GM21619 (cell line): ENCODE results near the gene PROM1.

Experiments
- ATAC-seq: cut with Tn5 transposase; IDR thresholded peaks from one replicate; pipeline ENCODE4 v1.9.1; 2021; ENCODE audit not compliant: unreplicated experiment

Gene PROM1

GRCh38 chr4:16067515-16067914, 16.3 kb downstream of the PROM1 start:
- ATAC-seq: no peak

DNA sequence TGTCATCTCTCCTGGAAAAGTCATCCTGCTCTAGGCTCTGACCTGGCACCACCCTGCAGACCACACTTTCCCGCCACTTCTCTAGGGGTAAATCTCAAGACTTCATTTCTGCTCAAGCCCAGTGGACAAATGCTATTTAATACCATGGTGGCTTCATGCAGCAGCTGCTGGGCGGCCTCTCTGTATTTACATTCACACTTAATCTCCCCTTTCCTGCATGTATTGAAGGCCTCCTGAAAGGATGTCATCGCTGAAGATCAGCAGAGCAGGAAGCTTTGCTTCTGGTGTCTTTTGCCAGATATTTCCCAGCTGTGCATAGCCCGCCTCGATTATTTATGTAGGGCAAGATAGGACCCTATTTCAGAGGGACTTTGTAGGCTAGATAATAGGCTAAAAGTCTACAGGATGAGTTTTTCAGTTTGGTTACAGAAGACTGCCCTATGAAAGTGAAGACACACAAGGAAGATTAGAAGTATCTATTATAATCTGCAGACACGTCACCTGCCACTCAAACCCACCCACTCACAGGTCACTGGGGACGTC, 17.2 kb downstream of the PROM1 start:
- no peak for ATAC-seq

GRCh38 chr4:16065066-16065465, 18.8 kb downstream of the PROM1 start:
- ATAC-seq: no peak

DNA sequence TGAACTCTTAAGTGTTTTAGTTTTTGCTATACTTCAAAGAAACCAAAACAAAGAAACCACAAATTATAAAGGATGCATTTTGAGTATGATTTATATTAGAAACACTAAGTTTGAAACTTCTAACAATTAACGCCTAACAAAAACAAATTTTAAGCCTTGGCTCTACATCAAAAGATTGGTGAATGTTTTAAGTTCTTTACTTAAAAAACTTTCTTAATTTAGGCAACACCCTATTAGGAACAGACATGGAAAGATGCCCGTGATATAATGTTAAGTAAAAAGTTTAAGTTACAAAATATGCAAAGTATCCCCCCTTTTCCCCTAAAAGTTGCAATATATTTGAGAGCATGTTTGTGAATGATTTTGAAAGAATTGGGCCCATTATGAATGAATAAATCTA, 21.2 kb downstream of the PROM1 start:
- ATAC-seq: no peak

GRCh38 chr4:16056681-16057385, 27.0 kb downstream of the PROM1 start:
- ATAC-seq: no peak

DNA sequence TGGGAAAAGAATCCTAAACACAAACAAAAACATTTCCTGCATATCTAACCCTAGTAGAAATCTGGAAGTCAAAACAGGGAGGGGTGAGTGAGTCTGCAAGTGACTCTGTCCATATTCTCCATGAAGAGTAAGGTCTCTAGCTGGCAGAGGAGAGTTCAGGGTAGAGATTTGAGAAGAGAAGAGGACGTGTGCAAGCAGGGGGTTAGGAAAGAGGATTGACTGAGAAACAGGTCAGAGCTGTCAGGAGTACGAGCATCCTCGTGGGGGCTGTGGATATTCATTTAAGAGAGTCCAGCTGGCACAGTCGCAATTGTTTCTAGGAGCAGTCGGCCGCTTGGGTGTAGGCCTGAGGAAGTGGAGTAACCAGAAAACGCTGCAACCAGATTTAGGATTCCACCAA, 27.9 kb downstream of the PROM1 start:
- no peak for ATAC-seq

GRCh38 chr4:16055471-16055870, 28.4 kb downstream of the PROM1 start:
- no peak for ATAC-seq

GRCh38 chr4:16052939-16053338, 30.9 kb downstream of the PROM1 start:
- ATAC-seq: no peak

DNA sequence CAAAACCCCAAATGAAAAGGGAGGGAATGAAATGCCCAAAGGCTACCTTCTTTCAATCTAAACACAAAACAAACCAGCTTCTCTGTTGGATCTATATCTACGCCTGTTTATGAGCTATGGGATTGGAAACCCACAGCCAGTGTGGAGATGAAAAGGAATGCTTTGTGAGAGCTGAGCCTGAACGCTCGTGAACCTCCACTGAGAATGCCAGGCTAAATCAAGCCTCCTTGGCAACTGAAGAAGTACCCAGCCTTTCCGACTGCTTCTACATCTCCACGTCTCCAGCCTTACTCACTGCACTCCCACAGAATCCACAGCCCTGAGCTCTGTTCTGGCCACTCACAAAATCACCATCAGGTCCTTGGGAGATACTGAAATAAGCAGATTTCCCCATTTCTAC, 31.8 kb downstream of the PROM1 start:
- no peak for ATAC-seq

GRCh38 chr4:16051132-16051531, 32.7 kb downstream of the PROM1 start:
- ATAC-seq: no peak

GRCh38 chr4:16050669-16051068, 33.2 kb downstream of the PROM1 start:
- no peak for ATAC-seq

GRCh38 chr4:16048619-16049419, 35.0 kb downstream of the PROM1 start:
- ATAC-seq: no peak

- ATAC-seq: no peak
Measured at GRCh38 chr4:16045687-16046086, 38.1 kb downstream of the PROM1 start.

GRCh38 chr4:16043642-16044498, 40.0 kb downstream of the PROM1 start:
- ATAC-seq: no peak

- no peak for ATAC-seq
Measured at GRCh38 chr4:16039139-16039538, 44.7 kb downstream of the PROM1 start.

DNA sequence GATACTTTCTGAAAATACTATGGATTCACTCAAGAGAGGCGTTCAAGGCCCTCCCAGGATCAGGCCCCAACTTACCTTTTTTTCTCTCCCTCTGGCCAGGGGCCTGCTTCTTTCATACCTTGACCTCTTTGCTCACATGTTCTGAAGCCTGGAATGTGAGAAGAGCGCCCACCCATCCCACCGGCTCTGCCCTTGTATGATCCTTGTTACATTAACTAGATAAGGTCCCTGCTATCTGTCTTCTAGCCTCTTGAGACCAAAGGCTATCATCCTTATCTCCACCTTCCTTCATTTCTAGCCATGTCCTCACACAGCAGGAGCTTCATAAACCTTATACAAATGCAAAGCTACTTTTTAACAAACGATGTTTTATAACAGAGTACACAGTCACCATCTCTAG, 45.9 kb downstream of the PROM1 start:
- no peak for ATAC-seq

GRCh38 chr4:16035843-16036242, 48.0 kb downstream of the PROM1 start:
- no peak for ATAC-seq

GRCh38 chr4:16034010-16034748, 49.6 kb downstream of the PROM1 start:
- no peak for ATAC-seq

DNA sequence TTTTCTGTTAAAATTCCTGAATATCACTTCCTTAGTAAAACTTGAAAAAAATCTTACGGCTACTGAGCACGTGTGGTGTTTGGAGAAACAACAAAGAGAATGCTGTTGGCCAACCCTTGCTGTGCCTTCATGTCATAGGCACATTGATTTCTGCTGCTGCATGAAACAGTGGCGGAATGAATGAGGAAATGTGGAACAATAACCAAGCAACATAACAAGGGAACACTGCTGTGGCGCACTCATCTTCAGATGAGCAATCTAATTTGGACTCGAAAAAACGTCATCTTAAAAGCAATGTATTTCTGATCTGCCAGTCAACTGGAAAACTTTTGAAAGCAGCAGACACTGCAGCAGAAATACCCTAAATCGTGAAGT, 51.4 kb downstream of the PROM1 start:
- no peak for ATAC-seq

DNA sequence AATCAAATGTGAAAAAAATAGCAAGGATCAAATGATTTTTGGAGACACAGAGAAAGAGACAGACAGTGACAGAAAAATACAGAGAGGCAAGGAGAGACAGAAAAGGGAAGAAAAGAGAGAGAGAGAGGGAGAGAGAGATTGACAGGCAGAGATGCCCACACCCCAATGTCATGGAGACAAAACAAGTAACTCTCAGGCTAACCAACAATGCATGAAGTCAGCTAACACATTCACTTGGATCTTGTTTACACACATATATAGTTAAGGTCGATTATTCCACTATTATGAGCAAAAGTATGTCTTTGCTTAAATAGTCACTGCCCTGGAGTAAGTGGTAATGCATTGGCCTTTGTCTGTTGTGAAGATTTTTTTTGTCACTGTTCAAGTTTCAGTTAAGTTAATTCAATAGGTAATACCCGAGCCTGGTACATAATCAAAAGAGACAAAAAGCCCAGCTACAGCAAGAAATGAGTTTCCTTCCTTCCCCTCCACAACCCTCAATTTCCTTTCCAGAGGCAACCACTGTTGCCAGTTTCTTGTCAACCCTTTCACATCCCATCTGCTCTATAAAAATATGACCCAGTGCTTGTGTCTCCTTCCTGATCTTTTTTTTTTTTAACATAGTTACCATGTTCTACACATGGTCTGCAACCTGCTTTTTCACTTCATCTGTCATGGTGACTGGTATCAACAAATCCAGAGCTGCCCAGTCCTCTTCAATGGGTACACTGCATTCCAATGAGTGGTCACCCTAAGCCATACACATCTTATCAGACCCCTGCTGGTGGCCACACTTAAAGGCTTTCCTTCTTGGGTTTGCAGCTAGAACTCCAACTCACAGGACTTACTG, 52.1 kb downstream of the PROM1 start:
- ATAC-seq: no peak
